Neutrophil (primary cell): ENCODE data around the gene WEE2.

ENCODE experiments used
- H3K27ac ChIP-seq: fragments of 200-600 bp; sonication (generic); 2 replicates; pipeline ENCODE4 v1.5.1; 2016; ENCODE audit warnings: mild to moderate bottlenecking, moderate library complexity
- H3K27me3 ChIP-seq: fragments of 200-600 bp; sonication (generic); 2 replicates; pipeline ENCODE4 v1.6.0; 2016; ENCODE audit warnings: mild to moderate bottlenecking
- H3K36me3 ChIP-seq: fragments of 200-600 bp; sonication (generic); 2 replicates; pipeline ENCODE4 v1.5.1; 2017
- H3K4me1 ChIP-seq, 2 experiments: fragments of 200-600 bp in 1 of 2; sonication (generic) in 1 of 2; 1 replicate in 1 of 2; 2 replicates in 1 of 2; pipeline versions ENCODE4 v1.5.1 to v1.6.1; 2013 to 2016; ENCODE audit warnings: low read depth in 1 of 2, low read length in 1 of 2, mild to moderate bottlenecking in 1 of 2, moderate library complexity in 1 of 2; ENCODE audit not compliant: control insufficient read depth in 1 of 2, insufficient read depth in 1 of 2
- H3K4me3 ChIP-seq, 2 experiments: fragments of 200-600 bp in 1 of 2; sonication (generic) in 1 of 2; 1 replicate in 1 of 2; 2 replicates in 1 of 2; pipeline ENCODE4 v1.5.1; 2013 to 2016; ENCODE audit warnings: low read depth in 1 of 2, low read length in 1 of 2, mild to moderate bottlenecking in 1 of 2, moderate library complexity in 1 of 2
- H3K9me3 ChIP-seq: fragments of 200-600 bp; sonication (generic); 2 replicates; pipeline ENCODE4 v1.5.1; 2016
- CTCF ChIP-seq: fragments of 200-600 bp; sonication (generic); IDR thresholded peaks from 2 replicates; pipeline ENCODE4 v1.5.1; 2016; ENCODE audit warnings: antibody characterized with exemption

Gene WEE2

GRCh38 chr7:141665208-141666035, 42.7 kb upstream of the WEE2 start:
- Histone ChIP-seq H3K4me3 (no peak overlapping the region), H3K27me3 (no peaks in the 10 kb centered on the region), H3K27ac (no peak overlapping the region), H3K36me3 (no peaks in the 10 kb centered on the region), H3K9me3 (no peaks in the 10 kb centered on the region), H3K4me1 (peaks cover 5% of the 10 kb centered on the region in 2 experiments)
- TF ChIP-seq CTCF, result no peak

- Histone ChIP-seq H3K9me3 (no peaks in the 10 kb centered on the region), H3K4me1 (peaks cover 5% of the 10 kb centered on the region in 2 experiments), H3K36me3 (no peaks in the 10 kb centered on the region), H3K27me3 (no peaks in the 10 kb centered on the region), H3K4me3 (no peak overlapping the region), H3K27ac (no peak overlapping the region)
- TF ChIP-seq CTCF, result no peak
Measured at GRCh38 chr7:141666071-141666470, 42.1 kb upstream of the WEE2 start.

DNA sequence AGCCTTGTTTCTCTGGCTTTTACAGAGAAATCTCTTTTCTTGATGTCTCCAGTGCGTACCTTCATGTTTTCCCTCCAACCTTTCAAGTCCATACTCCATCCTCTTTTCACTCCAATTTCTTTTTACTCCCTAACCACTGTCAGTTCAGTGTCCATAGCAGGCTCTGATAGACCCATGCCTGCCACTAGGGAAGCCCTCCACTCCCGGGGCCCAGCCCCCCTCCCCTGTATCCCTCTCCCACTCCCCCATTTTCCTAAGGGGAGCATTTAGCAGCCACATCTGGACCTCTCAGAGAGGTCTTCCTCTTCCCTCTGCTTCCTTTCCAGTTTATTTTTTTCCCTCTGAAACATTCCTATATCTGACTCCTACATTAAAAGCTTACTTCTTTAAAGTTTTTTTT, 39.3 kb upstream of the WEE2 start:
- H3K4me3 ChIP-seq, result no peak overlapping the region
- TF ChIP-seq CTCF, result no peak
- no peak overlapping the region for H3K27ac ChIP-seq
- no peaks in the 10 kb centered on the region for H3K36me3 ChIP-seq
- no peaks in the 10 kb centered on the region for H3K27me3 ChIP-seq
- peaks cover 9 to 11% of the 10 kb centered on the region in 2 experiments for H3K4me1 ChIP-seq
- H3K9me3 ChIP-seq, result no peaks in the 10 kb centered on the region

- Histone ChIP-seq H3K36me3 (no peaks in the 10 kb centered on the region), H3K4me1 (peaks cover 9 to 21% of the 10 kb centered on the region in 2 experiments), H3K9me3 (no peaks in the 10 kb centered on the region), H3K27ac (no peak overlapping the region), H3K27me3 (no peaks in the 10 kb centered on the region), H3K4me3 (no peak overlapping the region)
- no peak for TF ChIP-seq CTCF
Measured at GRCh38 chr7:141671705-141672496, 36.3 kb upstream of the WEE2 start.

DNA sequence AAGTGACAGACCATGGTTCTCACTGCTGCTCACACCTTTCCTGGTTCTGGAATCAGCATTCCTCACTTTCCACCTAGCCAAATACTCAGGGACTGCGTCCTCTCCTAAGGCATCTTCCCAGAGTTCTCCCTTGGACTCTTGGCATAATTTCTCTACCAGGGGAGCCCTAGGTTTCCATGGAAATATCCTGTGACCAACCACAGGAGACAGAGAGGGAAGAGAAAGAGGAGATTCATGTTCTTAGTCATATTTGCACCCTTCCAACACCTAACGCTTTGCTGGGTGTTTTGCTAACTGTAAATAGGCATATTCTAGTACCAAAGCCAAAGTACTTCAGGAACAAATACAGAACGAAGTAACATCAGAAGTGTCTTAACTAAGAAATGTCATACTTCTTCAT, 34.8 kb upstream of the WEE2 start:
- H3K27ac ChIP-seq, result no peak overlapping the region
- no peak overlapping the region for H3K4me3 ChIP-seq
- no peaks in the 10 kb centered on the region for H3K9me3 ChIP-seq
- H3K36me3 ChIP-seq, result no peaks in the 10 kb centered on the region
- no peak for TF ChIP-seq CTCF
- H3K27me3 ChIP-seq, result no peaks in the 10 kb centered on the region
- H3K4me1 ChIP-seq, result peaks cover 9 to 21% of the 10 kb centered on the region in 2 experiments
